A549 treated with ZK216348 at 1 μM for 4 hours (cell line): Measurements from ENCODE around the gene CABP1. TPM values are rescaled to one million over a fixed set of nuclear protein-coding genes. Genes with fewer than 3 reads are reported as not detected.

ENCODE experiments used
- total RNA-seq: library from RNA; stranded (reverse); fragments of 200-300 nt; extraction: Qiagen RNA extraction; gene quantifications from 5 replicates; pipeline ENCODE4 v1.2.3, GENCODE V29; 2022; ENCODE audit warnings: low read depth

The CABP1 gene
- 0.22 to 0.57 TPM (median 0.27 TPM) in 4 of 5 replicates, not detected in the other for total RNA-seq

DNA sequence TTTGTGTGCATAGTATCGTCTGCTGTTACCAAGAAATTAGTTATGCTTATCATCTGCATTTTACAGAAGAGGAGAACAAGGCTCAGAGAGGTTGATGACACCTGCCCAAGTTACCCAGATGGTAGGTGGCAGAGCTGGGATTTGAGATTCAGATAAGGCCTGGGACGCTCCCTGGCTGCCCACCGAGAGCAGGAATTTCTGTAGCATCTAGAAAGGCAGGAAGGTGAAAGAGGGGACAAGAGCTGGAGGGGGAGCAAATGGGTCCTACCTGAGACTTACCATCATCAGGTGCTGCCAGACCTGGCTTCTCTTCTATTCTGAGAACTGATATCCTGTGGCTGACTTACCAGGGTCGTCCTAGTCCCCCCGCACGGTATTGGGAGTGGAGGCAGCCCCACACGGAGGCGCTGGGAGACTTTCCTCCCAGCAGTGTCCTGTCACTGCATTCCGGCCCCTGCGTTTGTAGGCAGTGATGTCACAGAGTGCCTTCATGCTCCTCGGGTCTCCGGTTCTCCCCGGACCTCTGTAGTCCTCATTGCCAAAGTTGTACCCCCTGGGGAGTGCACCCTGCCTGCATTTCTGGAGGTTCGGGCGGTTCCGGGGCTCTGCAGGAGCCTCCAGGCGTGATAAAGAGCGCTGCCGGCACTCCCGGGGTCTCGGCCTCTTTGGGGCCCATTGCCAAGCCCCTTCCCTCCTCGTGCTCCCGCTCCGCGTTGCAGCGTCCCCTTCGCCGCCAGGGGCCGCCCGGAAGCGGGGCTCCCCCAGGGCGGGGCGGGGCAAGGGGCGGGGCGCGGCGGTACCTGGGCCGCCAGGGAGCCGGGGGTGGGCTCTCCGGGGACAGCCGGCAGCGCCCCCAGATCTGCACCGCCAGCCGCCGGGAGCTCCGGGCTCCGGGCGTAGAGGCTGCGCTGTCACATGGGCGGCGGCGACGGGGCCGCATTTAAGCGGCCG is at the start of gene CABP1:
Gene CABP1, plus strand, starts transcription at position 856 of the 951 bp plus-strand sequence. Its CDS starts 60 bp downstream, at position 916.

GRCh38 chr12:120686690-120687577 is 46.5 kb downstream of the CABP1 start, which contains the start of gene MLEC:
Gene MLEC, plus strand, starts transcription at chr12:120687149. Its CDS starts 148 bp downstream, at chr12:120687297.

DNA sequence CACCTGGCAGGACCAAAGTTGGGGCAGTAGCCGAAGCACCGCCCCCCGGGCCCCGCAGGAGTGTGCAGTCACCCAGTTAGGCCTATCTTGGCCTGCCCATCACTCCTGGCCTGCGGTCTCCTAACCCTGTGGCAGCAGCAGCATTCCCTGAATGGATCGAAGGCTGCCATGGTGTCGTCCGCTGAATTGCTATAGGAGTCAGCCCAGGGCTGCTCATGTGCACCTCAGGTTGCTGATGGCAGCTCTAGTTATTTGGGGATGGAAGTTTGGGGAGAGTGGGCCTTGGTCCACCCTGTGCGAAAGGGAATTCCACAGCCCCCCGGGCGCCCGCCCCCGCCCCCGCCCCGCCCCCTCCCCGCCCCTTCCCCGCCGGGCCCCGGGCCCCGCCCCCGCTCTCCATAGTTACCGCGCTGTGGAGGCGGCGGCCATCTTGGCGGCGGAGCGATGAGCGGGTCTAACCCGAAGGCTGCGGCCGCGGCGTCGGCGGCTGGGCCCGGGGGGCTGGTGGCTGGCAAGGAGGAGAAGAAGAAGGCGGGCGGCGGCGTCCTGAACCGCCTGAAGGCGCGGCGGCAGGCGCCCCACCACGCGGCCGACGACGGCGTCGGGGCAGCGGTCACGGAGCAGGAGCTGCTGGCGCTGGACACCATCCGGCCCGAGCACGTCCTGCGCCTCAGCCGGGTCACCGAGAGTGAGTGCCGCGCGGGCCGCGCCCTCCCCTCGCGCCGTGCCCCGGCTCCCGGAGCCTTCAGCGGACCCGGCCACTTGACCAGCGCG is 69.8 kb downstream of the CABP1 start, which contains the start of gene UNC119B:
Gene UNC119B, plus strand, starts transcription at position 428 of the 774 bp plus-strand sequence. Its CDS starts 17 bp downstream, at position 445.

Other genes with a start within 250 kb of the CABP1 start
- 658 to 856 TPM (median 772 TPM) in 5 replicates for gene COX6A1, start 202.5 kb upstream of the CABP1 start, total RNA-seq
- 64.1 to 93.0 TPM (median 72.4 TPM) in 5 replicates for gene TRIAP1, start 194.2 kb upstream of the CABP1 start, total RNA-seq
- 19.4 to 26.1 TPM (median 24.1 TPM) in 5 replicates for gene GATC, start 194.2 kb upstream of the CABP1 start, total RNA-seq
- 197 to 241 TPM (median 226 TPM) in 5 replicates for gene SRSF9, start 170.9 kb upstream of the CABP1 start, total RNA-seq
- gene DYNLL1, start 144.5 kb upstream of the CABP1 start, total RNA-seq: 592 to 753 TPM (median 641 TPM) in 5 replicates
- gene COQ5, start 111.5 kb upstream of the CABP1 start, total RNA-seq: 24.4 to 30.2 TPM (median 25.9 TPM) in 5 replicates
- gene RNF10, start 106.3 kb upstream of the CABP1 start, total RNA-seq: 99.9 to 108 TPM (median 101 TPM) in 5 replicates
- gene POP5, start 59.2 kb upstream of the CABP1 start, total RNA-seq: 44.5 to 57.8 TPM (median 51.4 TPM) in 5 replicates
- gene MLEC, start 46.5 kb downstream of the CABP1 start, total RNA-seq: 80.1 to 125 TPM (median 93.4 TPM) in 5 replicates
- gene UNC119B, start 69.8 kb downstream of the CABP1 start, total RNA-seq: 22.6 to 30.1 TPM (median 26.6 TPM) in 5 replicates
- gene ACADS, start 85.2 kb downstream of the CABP1 start, total RNA-seq: 5.8 to 12.0 TPM (median 9.9 TPM) in 5 replicates